ENCODE data around the gene FOXP1.

FOXP1 gene

DNA sequence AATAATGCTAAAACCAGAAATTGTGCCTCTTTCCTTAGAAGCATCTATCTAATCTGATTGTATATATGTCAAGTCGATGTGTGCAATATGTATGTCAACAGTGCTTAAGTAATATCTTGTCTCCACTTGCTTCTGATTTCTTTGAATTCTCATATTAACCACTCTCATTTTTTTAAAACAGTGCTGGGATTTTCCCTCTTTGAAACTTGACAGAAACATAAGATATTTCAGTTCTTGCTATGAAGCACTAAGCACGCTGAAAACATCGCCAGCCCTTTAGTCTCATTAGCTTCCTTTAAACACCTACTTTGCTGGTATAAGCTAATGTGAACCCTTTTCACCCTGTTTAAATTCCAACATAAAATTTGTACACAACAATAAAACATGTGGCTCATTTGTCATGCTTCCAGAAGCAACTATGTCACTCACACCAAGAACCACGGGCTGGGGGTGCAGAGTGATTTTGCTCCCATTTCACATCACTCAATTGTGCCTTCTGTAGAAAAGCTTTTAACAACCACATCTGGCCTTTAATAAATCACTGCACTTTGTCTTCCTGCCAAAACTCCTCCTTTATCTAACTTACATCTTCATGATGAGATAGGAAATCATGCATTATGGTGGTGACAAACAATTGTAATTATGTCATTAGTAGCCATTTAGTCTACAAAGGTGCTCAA lies 185.2 kb downstream of the FOXP1 start:
- DNase-seq (ENCODE audit: low read depth), result no peak

DNA sequence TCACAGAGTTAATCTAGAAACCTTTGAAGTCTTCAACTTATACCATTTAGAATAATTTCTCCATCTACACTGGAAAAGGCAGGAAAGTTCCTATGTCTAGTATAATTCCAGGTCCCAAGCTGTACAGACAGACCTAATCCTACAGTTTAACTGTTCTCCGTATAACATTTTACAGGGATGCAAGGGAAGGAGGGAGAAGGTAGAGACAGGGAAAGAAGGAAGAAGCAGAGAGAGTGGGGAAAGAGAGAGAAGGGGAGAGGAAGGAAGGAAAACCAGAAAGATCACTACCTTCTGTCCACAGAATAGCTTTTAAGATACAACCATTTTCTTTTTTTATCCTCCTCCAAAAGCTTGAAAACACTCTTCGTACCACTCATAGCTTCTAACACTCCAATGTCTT lies 185.8 kb downstream of the FOXP1 start:
- DNase-seq (ENCODE audit: low read depth), result no peak

GRCh38 chr3:71397046-71397445 lies 186.5 kb downstream of the FOXP1 start:
- no peak for DNase-seq (ENCODE audit: low read depth)

GRCh38 chr3:71395927-71396695 lies 187.4 kb downstream of the FOXP1 start:
- no peak for DNase-seq (ENCODE audit: low read depth)

GRCh38 chr3:71395470-71395869 lies 188.1 kb downstream of the FOXP1 start:
- no peak for DNase-seq (ENCODE audit: low read depth)

- DNase-seq (ENCODE audit: low read depth), result no peak
Observed at GRCh38 chr3:71393745-71394144, 189.8 kb downstream of the FOXP1 start.

DNA sequence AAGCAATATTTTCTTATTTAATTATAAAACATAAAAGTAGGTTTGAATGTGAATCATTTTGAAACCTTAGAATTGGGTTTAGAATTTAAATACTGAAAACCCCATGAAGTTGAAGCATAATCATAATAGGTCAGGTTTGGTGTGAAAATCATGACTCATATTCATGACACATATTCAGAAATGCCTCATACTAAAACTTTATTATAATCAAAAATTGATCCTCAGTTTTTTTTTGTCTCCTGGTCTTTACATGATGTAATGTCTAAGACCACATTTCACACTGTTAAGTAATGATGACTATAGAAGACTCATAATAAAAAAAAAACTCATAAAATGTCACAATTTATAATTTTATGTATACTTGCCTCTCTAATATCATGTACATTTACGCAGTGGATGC lies 190.4 kb downstream of the FOXP1 start:
- no peak for DNase-seq (ENCODE audit: low read depth)

DNA sequence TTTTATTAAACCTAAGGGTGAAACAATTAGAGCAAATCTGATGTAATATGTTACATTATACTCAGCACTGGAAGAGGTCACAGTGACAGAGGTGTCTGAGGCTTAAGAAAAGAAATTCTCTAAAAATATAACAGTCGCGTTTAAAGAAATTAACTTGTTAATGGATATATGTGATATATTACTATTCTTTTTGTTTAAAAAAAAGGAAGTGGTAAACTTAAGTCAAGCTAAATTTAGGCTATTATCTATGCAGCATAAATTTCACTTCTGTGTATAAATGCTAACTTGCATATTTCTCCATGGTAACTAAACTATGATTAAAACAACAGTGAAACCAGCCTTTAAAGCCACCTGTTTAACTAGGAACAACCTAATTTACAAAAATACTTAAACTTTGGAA lies 191.3 kb downstream of the FOXP1 start:
- DNase-seq (ENCODE audit: low read depth), result no peak

GRCh38 chr3:71391361-71391760 lies 192.2 kb downstream of the FOXP1 start:
- DNase-seq (ENCODE audit: low read depth), result no peak

- no peak for DNase-seq (ENCODE audit: low read depth)
Observed at GRCh38 chr3:71389911-71390573, 193.5 kb downstream of the FOXP1 start.

DNA sequence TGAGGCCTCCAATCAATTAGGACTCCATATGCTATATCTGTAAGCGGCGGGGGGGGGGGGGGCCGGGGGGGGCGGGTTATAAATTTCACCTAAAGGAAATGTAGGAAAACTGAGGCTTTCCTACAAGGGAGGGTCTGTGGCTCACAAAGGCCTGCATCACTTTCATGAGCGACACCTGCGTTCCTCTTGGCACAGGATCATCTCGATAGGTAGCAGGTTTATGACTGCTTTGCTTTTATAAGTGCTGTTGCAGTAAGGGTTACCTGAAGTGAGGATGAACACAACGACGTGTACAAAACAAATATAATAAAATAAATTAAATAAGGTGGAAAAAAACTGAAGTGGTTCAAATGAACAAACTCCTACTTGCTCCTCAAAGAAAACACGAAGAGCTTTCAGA lies 194.3 kb downstream of the FOXP1 start:
- no peak for DNase-seq (ENCODE audit: low read depth)

GRCh38 chr3:71388535-71389120 lies 194.9 kb downstream of the FOXP1 start:
- DNase-seq (ENCODE audit: low read depth), result no peak

DNA sequence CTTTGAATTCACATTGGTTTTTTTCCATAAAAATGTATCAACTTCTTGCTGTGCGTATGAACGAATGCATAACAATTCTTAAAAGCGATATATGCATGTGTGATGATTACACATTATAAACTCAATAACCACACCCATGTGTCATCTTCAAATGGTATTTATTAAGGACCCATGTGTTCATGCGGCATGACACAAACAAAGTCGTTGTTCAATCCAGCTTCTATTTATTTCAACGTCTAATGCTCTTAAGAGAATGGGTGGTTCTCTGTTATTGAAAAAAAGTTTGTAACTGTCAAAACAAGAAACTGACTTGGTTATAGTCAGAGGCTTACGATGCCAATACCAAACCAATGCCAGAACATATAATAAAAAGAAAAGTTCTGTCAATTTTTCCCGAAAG lies 195.9 kb downstream of the FOXP1 start:
- no peak for DNase-seq (ENCODE audit: low read depth)

DNA sequence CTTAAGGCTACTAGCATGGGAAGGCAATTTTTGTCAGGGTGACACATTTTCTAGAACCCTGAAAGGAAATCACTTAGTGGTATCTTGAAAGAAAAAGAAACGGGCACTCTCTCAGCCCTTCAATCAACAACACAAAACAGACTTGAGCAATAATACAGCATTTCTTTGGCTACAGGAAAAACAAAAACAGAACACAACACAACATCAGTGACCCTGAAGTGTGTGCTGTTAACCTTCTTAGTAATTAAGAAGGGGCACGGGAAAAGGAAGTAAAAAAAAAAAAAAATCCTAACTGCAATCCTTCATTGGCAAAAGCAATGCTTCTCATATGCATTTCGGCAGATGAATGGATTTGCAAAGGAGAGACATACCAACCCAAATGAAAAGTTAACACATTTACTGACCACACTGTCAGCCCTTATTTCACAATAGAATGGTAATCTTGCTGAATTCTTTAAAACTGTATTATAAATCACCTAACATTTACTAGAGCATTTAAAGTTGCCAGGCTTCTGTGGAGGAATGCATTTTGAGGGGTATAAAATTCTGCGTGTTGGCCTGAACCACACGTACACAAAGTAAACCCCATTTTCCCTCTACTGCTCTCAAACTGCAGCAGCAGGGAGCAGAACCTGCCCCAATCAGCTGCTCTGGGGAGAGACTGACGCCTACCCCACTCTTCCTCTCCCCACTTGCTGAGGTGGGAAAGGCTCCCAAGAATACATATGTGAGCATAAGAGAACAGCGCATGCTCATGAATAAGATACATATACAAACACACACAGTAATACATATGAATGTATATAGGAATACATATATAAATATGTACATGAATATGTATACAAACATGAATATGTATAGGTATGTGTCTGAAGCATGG lies 198.5 kb downstream of the FOXP1 start:
- no peak for DNase-seq (ENCODE audit: low read depth)

DNA sequence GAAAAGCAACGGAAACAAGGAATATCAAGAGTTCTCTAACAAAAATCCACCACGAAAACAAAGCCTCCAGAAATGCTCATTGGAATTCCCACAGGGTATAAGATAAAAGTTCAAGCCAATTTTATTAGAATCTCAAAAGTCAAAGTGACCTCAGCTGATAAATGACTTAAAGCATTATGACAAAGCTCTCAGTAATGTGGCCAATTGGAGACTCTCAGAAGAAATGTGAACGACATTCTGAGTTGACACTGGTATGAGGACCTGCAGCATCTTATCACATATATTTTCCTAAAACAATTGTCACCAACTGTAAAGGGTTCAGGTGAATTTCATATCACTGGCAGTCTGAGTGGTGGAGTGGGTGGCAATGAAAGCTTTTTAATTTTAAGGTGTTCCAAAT lies 199.1 kb downstream of the FOXP1 start:
- DNase-seq (ENCODE audit: low read depth), result no peak

DNA sequence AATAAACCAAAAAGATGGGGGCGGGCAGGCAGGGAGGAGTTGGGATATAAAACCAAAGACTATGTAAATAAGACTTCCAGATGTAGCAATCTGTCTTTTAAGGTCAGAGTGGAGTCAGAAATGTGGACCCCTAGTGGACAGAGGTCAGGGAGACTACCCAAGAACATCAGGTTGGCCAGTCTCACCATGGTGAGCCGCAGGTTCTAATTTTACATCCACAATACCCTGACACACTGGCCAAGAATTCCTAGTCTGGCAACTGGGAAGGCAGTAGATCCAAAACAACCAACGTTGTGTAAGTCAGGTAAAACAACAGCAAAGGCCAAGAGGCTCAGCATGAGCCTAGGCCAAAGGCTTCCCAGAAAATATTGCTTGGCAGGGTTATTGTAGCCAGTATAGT lies 203.4 kb downstream of the FOXP1 start:
- DNase-seq (ENCODE audit: low read depth), result no peak

GRCh38 chr3:71378509-71378908 lies 205.0 kb downstream of the FOXP1 start:
- no peak for DNase-seq (ENCODE audit: low read depth)

DNA sequence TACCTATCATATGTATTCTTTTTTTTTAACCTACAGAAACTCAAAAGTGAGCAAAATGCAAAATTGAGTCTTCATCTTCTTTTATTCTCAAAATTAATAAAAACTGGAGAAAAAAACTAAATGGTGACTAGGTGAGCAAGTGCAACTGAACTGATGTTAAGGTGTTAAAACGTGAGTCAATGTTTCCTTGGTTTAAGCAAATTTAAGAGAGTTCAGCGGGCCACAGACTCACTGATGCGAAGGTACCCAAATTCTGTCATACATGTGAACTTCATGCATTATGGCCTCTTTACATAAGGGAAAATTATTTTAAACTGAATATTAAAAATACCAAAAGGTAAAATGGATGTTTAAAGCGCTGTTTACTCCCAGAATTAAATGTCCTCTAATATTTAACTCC lies 206.6 kb downstream of the FOXP1 start:
- no peak for DNase-seq (ENCODE audit: low read depth)

DNA sequence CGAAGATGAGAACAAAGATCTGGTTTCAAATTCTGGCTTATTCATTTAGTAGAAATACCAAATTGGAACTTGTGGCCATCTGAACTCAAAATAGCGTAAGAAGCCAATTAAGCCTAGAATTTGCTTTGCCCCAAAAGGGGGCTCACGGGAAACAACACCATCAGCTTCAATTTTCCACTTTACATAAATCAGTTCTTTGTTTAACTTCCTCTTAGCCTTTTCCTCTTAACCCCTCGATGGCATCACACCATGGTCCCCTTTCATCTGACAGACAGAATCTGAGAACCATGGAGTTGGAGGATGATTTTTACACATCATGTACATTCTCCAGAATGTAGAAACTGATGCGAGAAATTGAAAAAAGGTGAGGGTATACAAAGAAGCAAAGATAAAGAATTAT lies 207.0 kb downstream of the FOXP1 start:
- no peak for DNase-seq (ENCODE audit: low read depth)

- no peak for DNase-seq (ENCODE audit: low read depth)
Observed at GRCh38 chr3:71374582-71374981, 208.9 kb downstream of the FOXP1 start.

- DNase-seq (ENCODE audit: low read depth), result no peak
Observed at GRCh38 chr3:71372911-71373637, 210.5 kb downstream of the FOXP1 start.

All from stimulated activated CD8-positive, alpha-beta memory T cell treated with anti-CD3 and anti-CD28 coated beads, Interleukin-4, amount 100 ng/mL, for 24 hours (primary cell).